DND-41 (cell line): Measurements from ENCODE around the gene SUN1.
"Not testable (repeated sequence)": the region's sequence is repeated elsewhere in the genome, so short reads cannot be mapped to it uniquely, and the experiment has no call there.

Experiments
- ATAC-seq: fragments of 200-7000 bp; cut with Tn5 transposase; 3 replicates; pipeline ENCODE4 v1.9.1; 2021; ENCODE audit warnings: low read depth; ENCODE audit not compliant: insufficient read depth
- DNase-seq: peaks from one replicate; pipeline ENCODE4 v3.0.0-alpha.2; 2020
- H2AFZ ChIP-seq: 2 replicates; pipeline ENCODE4 v1.6.0; 2012; ENCODE audit warnings: low read depth, low read length
- H3K27ac ChIP-seq: 2 replicates; pipeline ENCODE4 v1.5.1; 2012; ENCODE audit warnings: low read length, inconsistent platforms
- H3K27me3 ChIP-seq: fragments of 200-600 bp; sonication (generic); 2 replicates; pipeline ENCODE4 v1.6.0; 2012; ENCODE audit warnings: low read length, mild to moderate bottlenecking, inconsistent platforms; ENCODE audit not compliant: insufficient read depth, poor library complexity
- H3K36me3 ChIP-seq: 2 replicates; pipeline ENCODE4 v1.5.1; 2012; ENCODE audit warnings: low read length, inconsistent platforms; ENCODE audit not compliant: insufficient read depth
- H3K4me1 ChIP-seq: 2 replicates; pipeline ENCODE4 v1.5.1; 2012; ENCODE audit warnings: mild to moderate bottlenecking, low read length; ENCODE audit not compliant: insufficient read depth
- H3K4me2 ChIP-seq: 2 replicates; pipeline ENCODE4 v1.6.0; 2012; ENCODE audit warnings: mild to moderate bottlenecking, moderate library complexity, low read length, inconsistent platforms; ENCODE audit not compliant: insufficient read depth
- H3K4me3 ChIP-seq, 2 experiments: fragments of 200-600 bp in 1 of 2; shearing (Covaris generic) in 1 of 2; 2 replicates each; pipeline ENCODE4 v1.5.1; 2012 to 2016; ENCODE audit warnings: inconsistent platforms in 2 of 2, low read length in 2 of 2, mild to moderate bottlenecking in 2 of 2, low read depth in 1 of 2, moderate library complexity in 1 of 2
- H3K79me2 ChIP-seq: 2 replicates; pipeline ENCODE4 v1.6.0; 2012; ENCODE audit warnings: low read length, inconsistent platforms; ENCODE audit not compliant: insufficient read depth
- H3K9ac ChIP-seq: 2 replicates; pipeline ENCODE4 v1.6.0; 2012; ENCODE audit warnings: low read depth, mild to moderate bottlenecking, inconsistent platforms, low read length, moderate library complexity
- H3K9me3 ChIP-seq: 2 replicates; pipeline ENCODE4 v1.5.1; 2012; ENCODE audit warnings: low read length, moderate library complexity, mild to moderate bottlenecking, inconsistent platforms; ENCODE audit not compliant: insufficient read depth, severe bottlenecking
- H4K20me1 ChIP-seq: 2 replicates; pipeline ENCODE4 v1.6.0; 2012; ENCODE audit warnings: low read length; ENCODE audit not compliant: insufficient read depth
- EZH2 ChIP-seq: IDR thresholded peaks from 3 replicates; pipeline ENCODE4 v1.6.1; 2012; ENCODE audit warnings: borderline replicate concordance, low read depth, mild to moderate bottlenecking, moderate library complexity, low read length, inconsistent platforms; ENCODE audit not compliant: severe bottlenecking
- TF ChIP-seq, protein P1 (sequence below): IDR thresholded peaks from 2 replicates; pipeline ENCODE4 v1.5.1; 2012; ENCODE audit warnings: borderline replicate concordance, low read length, moderate library complexity, mild to moderate bottlenecking; ENCODE audit not compliant: poor library complexity, severe bottlenecking; ENCODE audit errors: extremely low read depth

The SUN1 gene

DNA sequence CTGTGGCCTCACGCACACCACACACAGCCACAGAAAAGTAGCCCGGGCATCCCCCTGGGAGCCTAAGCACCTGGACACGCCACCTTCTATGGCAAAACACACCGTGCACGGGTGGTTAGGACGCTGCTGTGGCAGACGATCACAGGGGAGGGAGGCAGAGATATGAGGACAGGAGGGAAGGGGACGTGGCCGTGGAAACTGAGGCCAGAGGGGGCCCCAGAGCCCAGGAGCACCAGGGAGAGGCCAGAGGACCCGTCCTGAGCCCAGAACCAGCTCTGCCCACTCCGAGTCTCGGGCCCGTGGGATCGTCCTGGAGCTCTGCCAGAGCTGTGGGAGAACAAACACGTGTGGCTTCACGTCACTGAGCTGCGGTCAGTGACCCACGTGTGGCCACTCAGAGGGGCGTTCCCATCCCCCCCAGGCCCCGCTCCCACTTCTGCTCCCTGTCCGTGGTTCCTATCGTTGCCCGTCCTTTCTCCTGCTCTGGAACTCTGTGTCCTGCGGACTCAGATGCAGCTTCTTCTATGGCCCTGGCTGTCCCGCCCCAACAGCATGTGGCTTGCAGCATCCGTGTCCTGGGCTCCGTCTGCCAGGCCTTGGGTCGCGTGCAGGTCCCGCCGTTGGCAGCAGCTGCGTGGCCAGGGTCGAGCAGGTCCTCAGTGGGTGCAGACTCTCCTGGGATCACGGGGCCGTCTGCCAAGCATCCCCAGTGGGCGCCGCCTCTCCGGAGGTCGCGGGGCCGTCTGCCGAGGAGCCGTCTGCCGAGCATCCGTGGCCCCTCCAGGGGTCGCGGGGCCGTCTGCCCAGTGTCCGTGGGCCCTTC, 75.1 kb downstream of the SUN1 start:
- no peaks in the 10 kb centered on the region for H3K79me2 ChIP-seq
- H3K27ac ChIP-seq, result no peak overlapping the region
- no peak overlapping the region for H3K9ac ChIP-seq
- H3K4me2 ChIP-seq, result no peak overlapping the region
- no peak overlapping the region for H2AFZ ChIP-seq
- no peaks in the 10 kb centered on the region for H3K4me1 ChIP-seq
- H4K20me1 ChIP-seq, result no peaks in the 10 kb centered on the region; the same call in none of the 2 replicates
- DNase-seq (no peak), ATAC-seq (no peak)
- no peaks in the 10 kb centered on the region for H3K27me3 ChIP-seq
- H3K9me3 ChIP-seq, result no peaks in the 10 kb centered on the region
- H3K36me3 ChIP-seq, result no peaks in the 10 kb centered on the region
- no peak overlapping the region for H3K4me3 ChIP-seq
- TF ChIP-seq, protein P1, sequence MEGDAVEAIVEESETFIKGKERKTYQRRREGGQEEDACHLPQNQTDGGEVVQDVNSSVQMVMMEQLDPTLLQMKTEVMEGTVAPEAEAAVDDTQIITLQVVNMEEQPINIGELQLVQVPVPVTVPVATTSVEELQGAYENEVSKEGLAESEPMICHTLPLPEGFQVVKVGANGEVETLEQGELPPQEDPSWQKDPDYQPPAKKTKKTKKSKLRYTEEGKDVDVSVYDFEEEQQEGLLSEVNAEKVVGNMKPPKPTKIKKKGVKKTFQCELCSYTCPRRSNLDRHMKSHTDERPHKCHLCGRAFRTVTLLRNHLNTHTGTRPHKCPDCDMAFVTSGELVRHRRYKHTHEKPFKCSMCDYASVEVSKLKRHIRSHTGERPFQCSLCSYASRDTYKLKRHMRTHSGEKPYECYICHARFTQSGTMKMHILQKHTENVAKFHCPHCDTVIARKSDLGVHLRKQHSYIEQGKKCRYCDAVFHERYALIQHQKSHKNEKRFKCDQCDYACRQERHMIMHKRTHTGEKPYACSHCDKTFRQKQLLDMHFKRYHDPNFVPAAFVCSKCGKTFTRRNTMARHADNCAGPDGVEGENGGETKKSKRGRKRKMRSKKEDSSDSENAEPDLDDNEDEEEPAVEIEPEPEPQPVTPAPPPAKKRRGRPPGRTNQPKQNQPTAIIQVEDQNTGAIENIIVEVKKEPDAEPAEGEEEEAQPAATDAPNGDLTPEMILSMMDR, result no peak
- TF ChIP-seq EZH2, result no peak

DNA sequence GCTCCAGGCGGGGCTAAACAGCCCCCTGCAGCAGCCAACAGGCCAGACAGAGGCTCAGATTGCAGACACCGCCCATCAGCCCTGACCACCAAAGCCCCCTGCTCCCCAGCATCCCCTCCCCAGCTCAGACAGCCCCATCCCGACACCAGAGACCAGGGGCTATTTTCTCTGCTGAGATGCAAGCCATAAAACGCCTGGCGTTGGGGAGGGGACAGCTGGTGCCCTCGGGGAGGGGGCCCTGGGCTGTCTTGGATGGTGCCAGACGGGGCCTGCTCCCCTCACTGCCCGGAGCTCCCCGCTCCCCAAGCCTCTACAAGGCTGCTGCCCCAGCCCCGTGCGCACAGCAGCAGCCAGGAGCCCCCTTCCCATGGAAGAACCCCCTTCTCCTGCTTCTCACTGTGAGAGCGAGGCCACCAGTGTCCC, 75.9 kb downstream of the SUN1 start:
- Histone ChIP-seq H3K27me3 (no peaks in the 10 kb centered on the region), H3K79me2 (no peaks in the 10 kb centered on the region), H3K36me3 (no peaks in the 10 kb centered on the region), H4K20me1 (no peaks in the 10 kb centered on the region; the same call in none of the 2 replicates), H3K4me2 (no peak overlapping the region), H3K9me3 (no peaks in the 10 kb centered on the region), H2AFZ (no peak overlapping the region), H3K27ac (no peak overlapping the region), H3K4me3 (no peak overlapping the region), H3K4me1 (no peaks in the 10 kb centered on the region), H3K9ac (no peak overlapping the region)
- DNase-seq, result no peak
- TF ChIP-seq, protein P1, result no peak
- no peak for TF ChIP-seq EZH2
- no peak for ATAC-seq

DNA sequence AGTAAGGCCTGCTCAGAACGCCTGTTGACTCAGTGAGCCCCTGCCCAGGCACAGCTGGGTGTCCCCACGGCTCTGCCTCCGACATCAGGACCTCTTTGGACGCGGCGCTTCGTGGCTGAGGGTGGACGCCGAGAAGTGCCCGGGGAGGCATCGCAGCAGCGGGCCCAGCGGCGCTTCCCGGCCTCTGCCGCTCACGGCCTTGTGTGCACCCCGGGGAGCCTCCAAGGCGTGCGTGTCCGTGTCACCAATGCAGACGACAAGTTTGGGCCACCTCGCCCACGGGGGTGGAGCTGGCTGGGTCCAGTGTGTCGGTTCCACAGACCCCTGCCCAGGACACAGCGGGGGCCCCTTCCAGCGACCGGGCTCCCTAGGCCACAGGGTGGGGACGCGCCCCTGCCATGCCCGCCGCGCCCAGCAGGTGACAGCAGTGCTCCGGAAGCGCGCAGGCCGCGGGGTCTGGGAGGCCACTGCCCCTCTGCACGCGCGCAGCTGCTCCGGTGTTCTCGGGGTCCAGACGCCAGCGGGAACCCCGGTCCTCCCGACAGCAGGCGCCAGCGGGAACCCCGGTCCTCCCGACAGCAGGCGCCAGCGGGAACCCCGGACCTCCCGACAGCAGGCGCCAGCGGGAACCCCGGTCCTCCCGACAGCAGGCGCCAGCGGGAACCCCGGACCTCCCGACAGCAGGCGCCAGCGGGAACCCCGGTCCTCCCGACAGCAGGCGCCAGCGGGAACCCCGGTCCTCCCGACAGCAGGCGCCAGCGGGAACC, 76.5 kb downstream of the SUN1 start:
- not testable (repeated sequence) for H3K9me3 ChIP-seq, DNase-seq, H3K4me1 ChIP-seq, H3K27me3 ChIP-seq, H3K36me3 ChIP-seq, H3K4me3 ChIP-seq, H3K79me2 ChIP-seq, ATAC-seq, H3K9ac ChIP-seq, H2AFZ ChIP-seq, H4K20me1 ChIP-seq, H3K27ac ChIP-seq, H3K4me2 ChIP-seq
- TF ChIP-seq, protein P1, result peak; percentile 31
